COLO829 (cell line): ENCODE data around the gene LSAMP.

Source experiments
- DNase-seq: peaks from one replicate; pipeline ENCODE4 v3.0.0; 2012; ENCODE audit warnings: low spot score

The LSAMP gene

DNA sequence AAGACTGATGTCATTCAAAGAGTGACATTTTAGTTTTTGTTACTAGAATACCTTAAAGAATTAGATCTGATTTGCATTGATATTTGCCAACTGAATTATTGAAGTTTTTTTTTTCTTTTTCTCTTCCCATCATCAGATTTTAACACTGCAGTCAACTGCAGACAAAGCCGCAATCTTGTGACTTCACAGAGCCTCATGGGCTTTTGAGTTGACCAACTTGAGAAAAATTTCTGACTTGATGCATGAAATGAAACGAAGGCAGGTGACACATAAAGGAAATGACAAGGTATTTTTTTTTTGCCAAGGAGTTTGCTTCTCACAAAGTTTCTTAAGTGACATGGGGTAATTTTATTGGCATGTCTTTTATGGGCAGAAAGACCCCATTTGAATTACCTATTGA, 438.3 kb downstream of the LSAMP start:
- no peak for DNase-seq

DNA sequence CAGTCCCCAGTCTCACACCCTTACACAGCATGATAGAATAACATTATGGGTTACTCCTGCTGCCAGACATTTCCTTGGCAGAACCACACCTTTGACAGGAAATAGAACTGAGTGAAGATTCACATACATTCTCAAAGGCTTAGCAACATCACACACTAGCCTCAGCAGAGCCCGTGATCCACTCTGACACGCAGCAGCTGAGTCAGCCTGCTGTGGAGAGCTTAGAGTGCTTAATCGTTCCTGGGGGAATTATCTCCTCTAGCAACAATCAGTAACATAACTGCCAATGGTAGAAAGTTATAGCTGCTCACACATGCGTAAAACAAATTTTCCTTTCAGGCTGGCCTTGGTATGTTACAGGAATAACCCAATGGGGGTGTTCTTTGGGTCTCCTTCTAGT, 439.9 kb downstream of the LSAMP start:
- DNase-seq, result peak; percentile 67

DNA sequence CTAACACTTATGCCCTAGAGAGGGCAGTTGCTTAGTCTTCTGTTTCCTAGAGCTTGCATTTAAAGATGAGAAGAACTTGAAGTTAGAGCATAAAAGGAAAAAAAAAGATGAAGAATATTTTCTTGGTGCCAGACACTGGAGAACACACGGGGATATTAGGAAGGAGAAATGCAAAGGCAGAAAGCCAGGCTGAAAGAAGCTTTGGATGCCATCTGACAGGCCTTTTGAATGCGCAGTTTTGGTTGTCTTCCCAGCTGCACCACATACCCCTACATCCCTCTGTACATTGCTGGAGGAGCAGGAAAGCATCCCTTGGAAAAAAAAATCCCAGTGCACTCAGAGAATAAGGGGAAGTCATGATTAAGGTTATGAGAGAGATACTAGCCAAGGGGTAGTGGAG, 443.1 kb downstream of the LSAMP start:
- no peak for DNase-seq

DNA sequence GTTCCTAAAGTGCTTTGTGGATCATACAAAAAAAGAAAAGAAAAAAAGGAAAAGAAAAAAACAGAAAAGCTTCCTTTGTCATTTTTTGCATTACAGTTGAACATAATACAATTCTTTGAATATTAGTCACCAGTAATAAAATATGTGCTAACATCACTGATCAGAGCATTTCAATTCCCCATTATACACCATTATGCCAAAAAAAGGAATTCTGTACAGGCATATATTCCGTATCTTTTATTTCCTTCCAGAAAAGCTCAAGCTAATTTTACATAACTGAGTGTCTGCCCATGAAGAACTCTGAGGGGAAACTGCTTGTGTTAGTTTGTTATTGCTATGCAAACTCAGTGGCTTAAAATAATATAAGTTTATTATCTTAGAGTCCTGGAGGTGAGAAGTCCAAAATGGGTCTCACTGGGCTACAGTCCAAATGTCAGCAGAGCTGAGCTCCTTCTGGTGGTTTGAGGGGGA, 444.1 kb downstream of the LSAMP start:
- no peak for DNase-seq

DNA sequence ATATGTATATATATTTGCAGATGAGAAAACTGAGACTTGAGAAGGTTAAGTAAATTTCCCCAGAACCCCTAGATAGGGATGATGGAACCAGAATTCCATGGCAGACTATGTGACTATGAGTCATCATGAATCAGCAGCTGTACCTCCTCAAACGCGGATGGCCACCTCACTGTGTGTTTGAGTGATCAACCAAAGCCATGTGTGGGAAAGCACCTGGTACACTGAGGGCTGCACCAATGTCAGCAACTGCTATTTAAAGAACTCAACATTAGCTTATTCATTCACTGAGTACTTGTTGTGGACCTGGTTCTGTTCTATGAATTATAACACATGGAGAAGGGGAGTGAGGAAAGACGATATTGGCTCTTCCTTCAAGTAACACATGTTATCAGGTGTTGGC, 445.0 kb downstream of the LSAMP start:
- DNase-seq, result peak; percentile 62

DNA sequence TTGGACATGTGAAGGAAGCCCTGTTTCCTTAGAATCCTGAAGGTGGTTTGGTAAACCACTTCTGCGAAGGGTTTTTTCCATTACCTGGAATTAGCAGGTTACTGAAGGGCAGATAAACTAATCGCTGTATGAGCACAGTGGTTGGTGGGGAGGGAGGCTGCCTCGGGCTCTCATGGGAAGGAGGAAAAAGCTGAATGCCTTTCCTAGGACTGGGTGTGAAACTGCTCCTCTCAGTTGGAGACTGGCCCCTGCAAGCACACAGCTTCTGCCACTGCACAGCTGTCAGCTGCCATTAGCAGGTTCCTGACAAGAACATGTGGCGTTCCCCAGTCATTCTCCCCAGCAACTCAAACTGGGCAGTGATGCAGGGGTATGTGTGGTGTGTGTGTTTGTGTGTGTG, 445.7 kb downstream of the LSAMP start:
- DNase-seq, result no peak

DNA sequence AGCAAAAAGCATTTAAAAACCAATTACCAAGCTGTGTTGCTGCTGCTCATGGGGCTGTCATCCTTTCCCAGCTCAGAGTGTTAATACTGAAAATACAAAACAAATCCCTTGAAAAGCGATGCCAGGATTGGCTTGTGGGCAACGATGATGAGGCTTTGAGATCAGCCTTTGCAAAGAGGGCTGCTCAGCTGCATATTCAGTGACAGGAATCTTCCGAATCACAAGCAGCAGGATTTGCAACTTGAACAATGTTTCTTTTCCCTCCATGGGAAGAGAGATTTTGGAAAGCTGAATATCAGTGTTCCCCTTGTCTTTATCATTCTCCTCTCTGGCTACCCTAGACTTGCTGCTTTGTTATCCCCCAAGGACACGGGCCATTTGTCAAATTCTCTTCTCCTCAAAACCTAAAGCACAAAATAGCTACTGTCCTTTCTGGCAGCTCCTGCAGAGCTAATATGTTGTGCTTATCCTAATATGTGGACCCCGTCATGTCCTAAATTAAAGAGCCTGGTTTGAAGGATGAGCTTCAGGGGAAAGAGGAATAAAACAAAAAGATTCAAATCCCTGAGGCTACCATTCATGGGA, 446.2 kb downstream of the LSAMP start:
- DNase-seq, result no peak

DNA sequence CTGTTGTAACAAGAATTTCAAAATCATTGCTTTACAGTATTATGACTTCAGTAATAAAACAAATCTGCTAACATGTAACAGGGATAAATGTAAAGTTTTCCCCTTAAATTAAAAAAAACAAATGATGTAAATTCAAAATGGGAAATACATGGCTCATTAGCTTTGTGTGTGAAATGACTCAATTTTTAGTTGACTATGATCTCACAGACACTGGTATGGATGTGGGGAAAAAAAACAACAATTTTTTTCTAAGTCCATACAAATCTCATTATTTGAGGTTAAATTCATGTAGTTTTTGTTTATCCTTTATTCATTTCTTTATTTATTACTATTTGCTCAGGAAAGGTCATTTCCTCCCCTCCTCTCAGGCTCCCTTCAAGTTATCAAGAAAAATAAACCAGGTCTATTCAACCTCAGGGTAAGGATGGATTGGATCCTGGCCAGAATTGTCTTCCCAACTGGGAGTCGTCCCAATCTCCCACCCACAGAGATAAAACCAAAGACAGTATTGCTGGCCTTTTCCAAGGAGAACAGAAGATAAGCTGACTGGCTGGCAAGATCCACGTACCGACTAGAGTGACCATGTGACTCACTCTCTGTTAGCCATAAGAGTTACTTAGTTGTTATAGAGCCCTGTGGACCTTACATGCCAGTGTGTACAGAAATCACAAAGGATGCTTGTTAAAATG, 448.7 kb downstream of the LSAMP start:
- DNase-seq, result peak; percentile 79

DNA sequence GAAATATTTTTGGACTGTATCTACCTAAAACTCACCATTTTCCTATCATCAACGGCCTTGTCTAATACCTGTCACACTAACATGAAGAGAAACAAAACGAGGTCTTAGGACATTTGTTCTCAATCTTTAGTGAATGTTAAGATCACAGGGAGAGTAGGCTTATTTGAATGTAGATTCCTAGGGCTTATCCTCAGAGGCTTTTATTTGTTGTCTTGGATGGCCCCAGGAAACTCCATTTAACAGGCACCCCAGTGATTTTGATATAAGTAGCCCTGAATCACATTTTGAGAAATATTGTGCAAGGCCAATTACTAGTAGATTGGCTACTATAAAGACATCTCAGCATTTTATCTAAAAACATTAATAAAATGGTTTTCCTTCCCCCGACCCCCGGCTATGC, 454.6 kb downstream of the LSAMP start:
- no peak for DNase-seq

DNA sequence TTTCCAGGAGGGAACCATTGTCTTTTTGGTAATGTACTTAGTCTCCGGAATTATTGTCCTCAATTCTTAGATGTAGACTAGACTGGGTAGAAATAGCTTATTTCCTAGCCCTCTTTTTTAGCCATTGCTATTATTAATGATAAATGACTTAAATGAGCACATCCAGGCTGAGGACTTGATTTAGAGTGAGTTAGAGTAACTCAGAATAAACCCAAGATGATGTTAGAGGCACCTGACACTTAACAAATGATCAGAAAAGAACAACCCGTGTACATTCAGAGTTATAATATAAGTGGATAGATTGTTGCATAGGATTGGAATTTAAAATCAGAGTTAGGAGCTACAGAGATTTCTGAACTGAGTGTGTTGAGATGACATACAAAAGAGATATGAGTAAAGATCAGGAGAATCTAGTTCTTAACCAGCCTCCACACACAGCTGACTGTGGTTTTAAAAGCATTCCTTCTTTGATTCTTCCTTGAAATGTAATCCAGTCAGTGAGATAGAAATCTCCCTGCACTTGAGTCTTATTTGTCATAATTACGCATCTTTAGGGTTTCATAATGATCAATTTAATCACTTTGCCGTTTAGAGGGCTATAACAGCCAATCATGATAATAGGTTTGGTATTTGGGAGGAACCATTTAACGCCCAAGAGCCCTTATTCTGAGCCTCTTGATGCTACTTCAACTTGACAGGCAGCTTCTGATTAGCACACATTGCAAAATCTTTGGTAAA, 455.4 kb downstream of the LSAMP start:
- DNase-seq, result no peak

DNA sequence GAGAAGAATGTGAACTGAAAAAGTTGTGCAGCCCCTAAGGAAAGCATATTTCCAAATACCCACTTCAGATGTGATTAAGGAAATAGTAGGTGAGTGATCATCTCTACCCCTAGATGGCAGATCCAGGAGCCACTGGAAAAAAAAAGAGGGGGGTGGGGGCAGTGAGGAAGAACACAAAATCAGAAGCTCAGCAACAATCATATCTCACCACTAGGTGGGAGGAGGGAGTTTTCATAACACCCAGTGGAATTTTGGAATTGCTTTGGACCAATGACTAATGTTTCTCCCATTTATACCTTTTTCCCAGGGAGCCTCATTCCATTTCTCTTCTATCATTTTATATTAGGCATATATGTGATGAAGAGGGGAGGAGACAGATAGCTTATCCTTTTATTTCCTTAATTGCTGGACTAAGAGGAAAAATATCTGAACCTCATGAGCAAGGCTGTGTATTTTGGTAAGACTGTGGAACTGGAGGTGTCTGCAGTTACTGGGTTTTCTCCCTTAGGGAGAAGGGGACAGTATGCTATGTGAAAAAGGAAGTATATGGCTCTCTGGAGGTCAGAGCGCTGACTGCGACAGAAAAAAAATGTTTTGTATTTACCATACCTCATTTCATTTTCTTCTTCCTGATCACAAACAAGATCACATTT, 458.6 kb downstream of the LSAMP start:
- DNase-seq, result peak; percentile 30

DNA sequence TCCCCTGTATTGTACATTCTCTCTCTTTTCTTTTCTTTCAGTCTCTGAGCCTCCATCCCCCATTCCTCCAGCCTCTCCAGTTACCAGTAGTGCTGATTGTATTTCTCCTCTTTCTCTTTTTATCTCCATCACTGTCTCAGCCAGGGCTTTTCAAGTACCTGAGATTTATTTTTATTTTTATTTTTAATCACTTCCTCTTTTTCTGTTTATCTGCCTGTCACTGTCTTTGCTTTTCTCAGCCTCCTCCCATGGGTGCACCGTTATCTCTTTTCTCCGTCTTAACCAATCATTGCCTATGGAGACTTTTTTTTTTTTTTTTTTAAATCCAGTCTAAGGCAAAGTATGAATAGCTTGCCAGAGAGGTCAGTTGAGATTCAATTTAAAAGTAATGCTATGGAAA, 462.7 kb downstream of the LSAMP start:
- no peak for DNase-seq

DNA sequence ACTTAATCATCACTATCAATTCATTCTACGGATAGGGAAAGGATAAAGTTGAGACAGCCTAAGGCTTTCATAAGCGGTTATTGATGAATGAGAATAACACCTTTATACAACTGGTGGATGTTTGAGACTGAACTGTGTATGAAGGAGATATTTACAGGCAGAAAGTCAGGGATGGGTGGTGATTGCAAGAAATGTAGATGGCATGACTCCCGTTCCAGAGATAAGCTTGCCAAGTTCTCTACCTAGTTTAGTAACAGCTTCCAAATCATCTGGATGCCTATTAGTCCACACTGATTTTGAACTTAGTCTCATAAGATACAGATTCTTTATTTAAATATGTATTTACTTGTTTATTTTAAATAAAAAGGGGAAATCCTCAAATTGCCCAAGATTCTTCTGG, 463.2 kb downstream of the LSAMP start:
- DNase-seq, result no peak

DNA sequence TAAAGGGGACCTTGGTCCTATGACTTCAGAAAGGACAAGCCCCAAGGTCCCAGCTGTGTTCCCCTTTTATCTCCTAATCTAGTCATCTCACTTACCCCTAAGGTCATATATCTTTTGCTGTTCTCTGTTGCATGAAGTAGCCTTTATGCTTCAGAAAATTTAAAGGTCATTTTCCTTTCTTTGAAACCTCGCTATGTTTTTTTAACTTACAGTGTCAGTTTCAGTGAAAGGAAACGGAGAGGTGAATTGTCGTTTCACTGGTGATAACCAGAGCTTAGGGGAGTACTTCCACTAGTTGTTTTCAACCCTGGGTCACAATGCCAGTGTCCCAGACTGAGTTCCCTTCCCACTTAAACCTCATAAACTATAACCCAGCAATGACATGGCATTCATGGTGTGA, 464.6 kb downstream of the LSAMP start:
- DNase-seq, result no peak

DNA sequence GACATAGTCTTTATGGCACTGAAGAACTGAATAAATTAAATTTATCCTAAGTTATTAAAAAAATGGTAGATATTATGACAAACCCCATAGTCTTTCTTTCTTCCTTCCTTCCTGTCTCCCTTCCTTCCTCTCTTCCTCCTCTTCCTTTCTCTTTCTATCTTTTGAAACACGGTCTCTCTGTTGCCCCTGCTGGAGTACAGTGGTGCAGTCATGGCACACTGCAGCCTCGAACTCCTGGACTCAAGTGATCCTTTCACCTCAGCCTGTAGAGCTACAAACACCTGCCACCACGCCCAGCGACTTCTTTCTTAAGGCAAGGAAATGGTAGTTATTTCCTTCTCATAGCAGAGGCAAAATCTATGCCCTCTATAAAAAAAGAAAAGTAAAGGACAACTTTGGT, 467.4 kb downstream of the LSAMP start:
- no peak for DNase-seq

DNA sequence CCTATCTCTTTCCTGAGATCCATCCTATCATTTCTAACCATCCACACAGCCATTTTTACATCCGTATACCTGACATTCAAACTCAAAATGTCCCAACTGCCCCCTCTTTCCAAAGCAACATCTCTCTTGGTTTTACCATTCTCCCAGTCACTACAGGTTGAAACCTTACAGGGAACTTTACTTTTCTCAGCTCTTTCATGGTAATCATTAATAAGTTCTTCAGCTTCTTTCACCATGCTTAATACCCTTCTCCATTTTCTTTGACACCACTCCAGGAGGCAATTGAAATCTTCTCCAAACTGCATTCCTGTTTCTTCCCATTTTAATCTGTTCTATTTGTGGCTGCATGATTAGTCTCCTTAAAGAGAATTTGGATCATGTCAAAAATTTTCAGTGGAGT, 469.5 kb downstream of the LSAMP start:
- DNase-seq, result no peak

DNA sequence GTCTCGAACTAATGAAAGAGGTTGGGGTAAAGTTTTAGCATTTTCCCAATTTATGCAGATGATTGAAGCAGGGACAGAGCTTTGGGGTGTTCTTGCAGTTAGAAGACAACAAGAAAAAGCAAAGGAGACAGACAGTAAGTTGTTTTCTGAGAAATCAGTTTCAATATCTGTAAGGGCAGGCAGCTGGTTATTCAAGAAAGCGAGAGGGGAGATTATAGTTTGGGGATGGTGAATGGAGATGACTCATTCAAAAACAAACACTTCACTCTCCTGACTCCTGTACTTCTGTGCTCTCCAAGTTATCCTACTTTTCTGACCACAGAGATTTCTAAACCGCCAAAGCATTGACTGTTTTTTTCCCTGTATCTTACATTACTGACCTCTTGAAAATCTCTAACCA, 469.9 kb downstream of the LSAMP start:
- DNase-seq, result peak; percentile 51

DNA sequence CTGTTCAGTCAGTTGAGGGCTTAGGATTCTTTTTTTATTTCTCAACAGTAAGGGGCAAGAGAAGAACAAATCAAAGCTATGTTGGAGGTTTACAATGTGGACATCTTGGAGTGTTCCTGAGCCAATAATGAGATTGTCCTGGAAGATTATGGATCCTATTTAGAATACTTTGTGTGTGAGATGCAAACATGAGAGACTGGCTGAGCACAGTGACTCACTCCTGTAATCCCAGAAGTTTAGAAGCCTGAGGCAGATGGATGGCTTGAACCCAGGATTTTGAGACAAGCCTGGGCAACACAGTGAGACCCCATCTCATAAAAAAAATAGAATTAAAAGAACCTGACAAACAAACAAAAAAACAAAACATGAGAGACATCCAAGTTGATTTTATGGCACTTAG, 470.3 kb downstream of the LSAMP start:
- DNase-seq, result no peak

DNA sequence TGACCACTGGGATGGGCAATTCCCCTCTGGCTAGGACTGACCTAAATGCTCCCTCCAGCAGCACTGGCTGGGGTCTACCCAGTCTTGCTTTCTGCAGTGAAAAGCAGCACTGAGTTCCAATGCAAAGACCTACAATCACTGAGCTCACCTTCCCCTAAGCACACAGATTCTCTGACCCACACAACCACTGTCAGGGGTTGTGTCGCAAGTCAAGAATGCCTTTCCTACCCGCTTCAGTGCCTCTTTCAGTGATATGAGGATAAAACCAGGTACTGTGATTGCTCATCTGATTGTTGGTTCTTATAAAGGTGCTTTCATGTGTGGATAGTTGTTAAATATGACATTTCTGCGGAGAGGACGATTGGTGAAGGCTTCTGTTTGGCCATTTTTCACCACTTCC, 476.4 kb downstream of the LSAMP start:
- DNase-seq, result no peak

DNA sequence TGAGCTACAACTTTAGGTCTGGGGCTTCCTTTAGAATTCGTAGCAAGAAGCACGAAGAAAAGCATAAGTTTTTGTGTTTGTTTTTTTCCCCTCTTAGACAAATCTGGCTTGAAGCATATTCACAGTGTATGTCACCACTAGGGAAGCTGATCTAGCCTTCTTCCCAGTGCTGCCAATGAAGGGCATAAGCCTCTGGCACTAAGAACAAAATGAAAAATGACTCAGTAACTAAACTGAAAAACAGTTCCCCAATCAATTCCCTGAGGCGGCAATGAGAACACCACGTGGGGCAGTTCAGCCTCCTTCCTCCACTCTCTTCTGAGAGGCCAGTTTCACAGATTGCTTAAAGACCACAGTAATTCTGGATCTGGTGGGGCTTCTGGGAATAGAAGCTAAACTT, 483.9 kb downstream of the LSAMP start:
- DNase-seq, result no peak

DNA sequence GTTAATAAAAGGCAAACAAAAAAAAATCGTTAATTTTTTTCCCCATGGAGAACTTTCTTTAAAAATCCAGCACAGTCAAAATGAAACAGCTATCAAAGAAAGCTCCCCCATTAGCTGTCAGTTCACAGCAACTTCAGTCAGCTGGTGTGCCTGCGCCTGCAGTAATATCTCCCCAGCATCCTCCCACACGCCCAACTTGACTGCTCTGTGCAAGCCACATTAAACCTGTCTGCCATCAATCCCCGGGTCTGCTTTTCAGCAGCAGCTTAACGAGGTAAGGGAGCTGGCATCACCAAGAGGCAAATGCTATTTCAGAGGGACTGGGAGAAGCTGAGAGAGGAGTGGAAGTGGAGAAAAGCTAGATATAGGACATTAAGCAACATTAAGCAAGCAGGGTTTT, 484.5 kb downstream of the LSAMP start:
- no peak for DNase-seq

DNA sequence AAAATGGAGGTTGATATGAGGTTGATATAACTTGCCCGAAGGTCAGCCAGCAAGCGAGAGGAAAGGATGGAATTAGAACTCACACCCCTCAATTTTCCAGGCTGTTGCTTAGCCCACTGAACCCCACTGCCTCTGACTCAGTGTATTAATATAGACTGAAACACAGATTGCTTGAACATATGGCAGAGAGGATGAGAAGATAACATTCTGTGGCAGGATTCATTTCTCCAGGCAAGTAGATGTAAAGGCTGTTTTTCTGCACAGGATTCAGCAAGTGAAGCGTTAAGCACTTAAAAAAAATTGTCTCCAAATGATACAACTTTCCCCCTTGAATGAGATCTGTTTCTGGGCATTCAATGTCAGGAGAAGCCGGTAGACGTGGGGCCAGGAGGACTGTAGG, 486.8 kb downstream of the LSAMP start:
- no peak for DNase-seq

DNA sequence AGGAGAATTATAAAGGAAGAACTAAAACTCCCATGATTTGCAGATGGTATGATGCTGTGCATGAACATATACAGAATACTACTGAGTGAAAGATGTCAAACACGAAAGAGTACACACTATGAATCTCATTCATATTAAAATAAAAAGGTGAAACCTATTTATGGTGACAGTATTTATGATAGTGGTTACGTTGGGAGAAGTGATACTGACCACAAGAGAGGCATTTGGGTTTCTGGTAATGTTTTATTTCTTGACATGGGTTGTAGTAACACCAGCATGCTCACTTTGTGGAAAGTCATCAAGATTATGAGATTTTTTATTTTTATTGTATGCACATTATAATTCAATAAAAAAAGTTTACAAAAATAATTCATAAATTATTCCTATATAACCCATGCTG, 498.0 kb downstream of the LSAMP start:
- DNase-seq, result no peak
